DOHH2 (cell line): ENCODE measurements around the gene AP3S2.

Experiments
- CTCF ChIP-seq: fragments of 200-600 bp; sonication (generic); IDR thresholded peaks from one replicate; pipeline ENCODE4 v1.5.1; 2014; ENCODE audit warnings: antibody characterized with exemption, mild to moderate bottlenecking, low read depth, low read length; ENCODE audit not compliant: poor library complexity, severe bottlenecking
- EZH2phosphoT487 ChIP-seq: fragments of 200-600 bp; sonication (generic); IDR thresholded peaks from 2 replicates; pipeline ENCODE4 v1.6.1; 2017; ENCODE audit warnings: borderline replicate concordance, mild to moderate bottlenecking, antibody characterized with exemption, low read length, moderate library complexity, mixed read lengths

- TF ChIP-seq CTCF (no peak), EZH2phosphoT487 (no peak)
Measured at GRCh38 chr15:89864958-89865739, 28.6 kb downstream of the AP3S2 start.
